Activated T-helper 17 cell treated with anti-CD3 and anti-CD28 coated beads, Interleukin-2, amount 50 U/mL, for 72 hours (primary cell): ENCODE measurements around the gene RC3H2. TPM values are rescaled to one million over a fixed set of nuclear protein-coding genes. Genes with fewer than 3 reads are reported as not detected.
A peak's percentile ranks its signal among the peaks of the same experiment; 100 is the strongest.

ENCODE experiments used
- ATAC-seq: fragments of 150-1000 bp; cut with Tn5 transposase; replicated peaks from 2 replicates; pipeline ENCODE4 v1.10.0; 2021; ENCODE audit warnings: mild to moderate bottlenecking, moderate library complexity
- H3K27ac Mint-ChIP-seq: one replicate; pipeline ENCODE4 v1.8.0; 2022; ENCODE audit warnings: mixed read lengths
- H3K27me3 Mint-ChIP-seq: one replicate; pipeline ENCODE4 v1.8.0; 2022; ENCODE audit warnings: mixed read lengths
- H3K36me3 Mint-ChIP-seq: one replicate; pipeline ENCODE4 v1.8.0; 2022; ENCODE audit warnings: low read depth, mild to moderate bottlenecking, mixed read lengths
- H3K4me1 Mint-ChIP-seq: one replicate; pipeline ENCODE4 v1.8.0; 2022; ENCODE audit warnings: mixed read lengths
- H3K4me3 Mint-ChIP-seq: one replicate; pipeline ENCODE4 v1.8.0; 2022; ENCODE audit warnings: mild to moderate bottlenecking, mixed read lengths
- H3K9me3 Mint-ChIP-seq: one replicate; pipeline ENCODE4 v1.8.0; 2022; ENCODE audit warnings: mixed read lengths
- total RNA-seq, 2 donors: library from RNA; stranded (reverse); gene quantifications; one replicate each; pipeline ENCODE4 v1.2.3, GENCODE V29; 2022

RC3H2 gene
- 10 to 100 TPM; 41.2 to 46.5 TPM for total RNA-seq

- H3K27ac Mint-ChIP-seq, result peak within 1 kb of the TSS; percentile 89
- ATAC-seq, result peak; percentile 92
- H3K36me3 Mint-ChIP-seq, result peaks cover 45% of the 10 kb centered on the region
- H3K27me3 Mint-ChIP-seq, result no peaks in the 10 kb centered on the region
- H3K4me1 Mint-ChIP-seq, result no peaks in the 10 kb centered on the region
- no peaks in the 10 kb centered on the region for H3K9me3 Mint-ChIP-seq
- peak within 1 kb of the TSS; percentile 84 for H3K4me3 Mint-ChIP-seq
Measured at GRCh38 chr9:122904823-122905710, at the start of gene RC3H2. Gene RC3H2, minus strand, starts transcription at chr9:122905359. Its CDS starts 7,850 bp downstream, at chr9:122897509.

GRCh38 chr9:122954253-122954691 is 49.1 kb upstream of the RC3H2 start:
- no peak overlapping the region for H3K4me3 Mint-ChIP-seq
- H3K27me3 Mint-ChIP-seq, result no peaks in the 10 kb centered on the region
- H3K9me3 Mint-ChIP-seq, result no peaks in the 10 kb centered on the region
- no peak overlapping the region for H3K27ac Mint-ChIP-seq
- ATAC-seq, result no peak
- peaks cover 6% of the 10 kb centered on the region for H3K4me1 Mint-ChIP-seq
- peaks cover 30% of the 10 kb centered on the region for H3K36me3 Mint-ChIP-seq

- ATAC-seq, result no peak
- no peaks in the 10 kb centered on the region for H3K9me3 Mint-ChIP-seq
- H3K4me3 Mint-ChIP-seq, result no peak overlapping the region
- peaks cover 26% of the 10 kb centered on the region for H3K4me1 Mint-ChIP-seq
- H3K27me3 Mint-ChIP-seq, result no peaks in the 10 kb centered on the region
- H3K27ac Mint-ChIP-seq, result no peak overlapping the region
- H3K36me3 Mint-ChIP-seq, result peaks cover 5% of the 10 kb centered on the region
Measured at GRCh38 chr9:122951056-122951455, 45.9 kb upstream of the RC3H2 start.

- Mint-ChIP-seq H3K4me1 (peaks cover 33% of the 10 kb centered on the region), H3K27ac (no peak overlapping the region)
Measured at GRCh38 chr9:122950263-122950662, 45.1 kb upstream of the RC3H2 start.

GRCh38 chr9:122949696-122950095 is 44.5 kb upstream of the RC3H2 start:
- H3K27me3 Mint-ChIP-seq, result no peaks in the 10 kb centered on the region

More at GRCh38 chr9:122950263-122950662, 45.1 kb upstream of the RC3H2 start:
- no peak for ATAC-seq
- Mint-ChIP-seq H3K36me3 (peaks cover 5% of the 10 kb centered on the region), H3K4me3 (no peak overlapping the region), H3K27me3 (no peaks in the 10 kb centered on the region), H3K9me3 (no peaks in the 10 kb centered on the region)

GRCh38 chr9:122948313-122948712 is 43.2 kb upstream of the RC3H2 start:
- peak overlapping the region; percentile 12 for H3K27ac Mint-ChIP-seq
- peak; percentile 95 for ATAC-seq
- no peaks in the 10 kb centered on the region for H3K9me3 Mint-ChIP-seq
- H3K4me3 Mint-ChIP-seq, result peak overlapping the region; percentile 44
- H3K36me3 Mint-ChIP-seq, result peaks cover 5% of the 10 kb centered on the region
- peaks cover 29% of the 10 kb centered on the region for H3K4me1 Mint-ChIP-seq
- no peaks in the 10 kb centered on the region for H3K27me3 Mint-ChIP-seq

More at GRCh38 chr9:122949696-122950095, 44.5 kb upstream of the RC3H2 start:
- H3K27ac Mint-ChIP-seq, result no peak overlapping the region
- no peaks in the 10 kb centered on the region for H3K9me3 Mint-ChIP-seq
- no peak for ATAC-seq
- peaks cover 5% of the 10 kb centered on the region for H3K36me3 Mint-ChIP-seq
- H3K4me1 Mint-ChIP-seq, result peaks cover 35% of the 10 kb centered on the region
- no peak overlapping the region for H3K4me3 Mint-ChIP-seq

- Mint-ChIP-seq H3K36me3 (peaks cover 10% of the 10 kb centered on the region), H3K27ac (no peak overlapping the region), H3K4me1 (peaks cover 35% of the 10 kb centered on the region), H3K9me3 (no peaks in the 10 kb centered on the region), H3K27me3 (no peaks in the 10 kb centered on the region), H3K4me3 (peak overlapping the region; percentile 44)
- ATAC-seq, result no peak
Measured at GRCh38 chr9:122946461-122947005, 41.4 kb upstream of the RC3H2 start.

- peaks cover 13% of the 10 kb centered on the region for H3K36me3 Mint-ChIP-seq
- H3K4me3 Mint-ChIP-seq, result no peak overlapping the region
- no peak for ATAC-seq
- H3K9me3 Mint-ChIP-seq, result no peaks in the 10 kb centered on the region
- H3K27me3 Mint-ChIP-seq, result no peaks in the 10 kb centered on the region
- H3K4me1 Mint-ChIP-seq, result peaks cover 36% of the 10 kb centered on the region
- H3K27ac Mint-ChIP-seq, result no peak overlapping the region
Measured at GRCh38 chr9:122944960-122945888, 40.1 kb upstream of the RC3H2 start.

- Mint-ChIP-seq H3K4me1 (peaks cover 16% of the 10 kb centered on the region), H3K27me3 (no peaks in the 10 kb centered on the region), H3K9me3 (no peaks in the 10 kb centered on the region), H3K4me3 (peak overlapping the region; percentile 97), H3K27ac (peak overlapping the region; percentile 96), H3K36me3 (peaks cover 32% of the 10 kb centered on the region)
- no peak for ATAC-seq
Measured at GRCh38 chr9:122941582-122942234, 36.5 kb upstream of the RC3H2 start.

GRCh38 chr9:122940749-122941581 is 35.8 kb upstream of the RC3H2 start, which contains the start of gene RABGAP1:
Gene RABGAP1, plus strand, starts transcription at chr9:122941020. Its CDS starts 16,040 bp downstream, at chr9:122957060.
- H3K27me3 Mint-ChIP-seq, result no peaks in the 10 kb centered on the region
- peak within 1 kb of the TSS; percentile 97 for H3K4me3 Mint-ChIP-seq
- H3K36me3 Mint-ChIP-seq, result peaks cover 39% of the 10 kb centered on the region
- peak within 1 kb of the TSS; percentile 96 for H3K27ac Mint-ChIP-seq
- ATAC-seq, result peak; percentile 99
- no peaks in the 10 kb centered on the region for H3K9me3 Mint-ChIP-seq
- H3K4me1 Mint-ChIP-seq, result peaks cover 16% of the 10 kb centered on the region

GRCh38 chr9:122940454-122940748 is 35.2 kb upstream of the RC3H2 start:
- H3K27me3 Mint-ChIP-seq, result no peaks in the 10 kb centered on the region
- H3K4me1 Mint-ChIP-seq, result peaks cover 11% of the 10 kb centered on the region
- no peak for ATAC-seq
- peak overlapping the region; percentile 97 for H3K4me3 Mint-ChIP-seq
- H3K27ac Mint-ChIP-seq, result peak overlapping the region; percentile 96
- H3K36me3 Mint-ChIP-seq, result peaks cover 42% of the 10 kb centered on the region
- H3K9me3 Mint-ChIP-seq, result no peaks in the 10 kb centered on the region

GRCh38 chr9:122939601-122940000 is 34.4 kb upstream of the RC3H2 start:
- Mint-ChIP-seq H3K4me3 (peak overlapping the region; percentile 97), H3K27ac (no peak overlapping the region)

GRCh38 chr9:122936883-122937282 is 31.7 kb upstream of the RC3H2 start:
- H3K36me3 Mint-ChIP-seq, result peaks cover 51% of the 10 kb centered on the region
- ATAC-seq, result no peak

More at GRCh38 chr9:122939601-122940000, 34.4 kb upstream of the RC3H2 start:
- ATAC-seq, result no peak
- no peaks in the 10 kb centered on the region for H3K27me3 Mint-ChIP-seq
- H3K9me3 Mint-ChIP-seq, result no peaks in the 10 kb centered on the region
- peaks cover 49% of the 10 kb centered on the region for H3K36me3 Mint-ChIP-seq
- H3K4me1 Mint-ChIP-seq, result peaks cover 13% of the 10 kb centered on the region

More at GRCh38 chr9:122936883-122937282, 31.7 kb upstream of the RC3H2 start:
- H3K27me3 Mint-ChIP-seq, result no peaks in the 10 kb centered on the region
- H3K4me1 Mint-ChIP-seq, result peaks cover 18% of the 10 kb centered on the region
- H3K9me3 Mint-ChIP-seq, result no peaks in the 10 kb centered on the region
- no peak overlapping the region for H3K4me3 Mint-ChIP-seq
- no peak overlapping the region for H3K27ac Mint-ChIP-seq
